NCI-H187 treated with DMSO at 0.1 percent for 48 hours (cell line): Measurements from ENCODE around the gene CRIP2.

Experiments
- DNase-seq: peaks from one replicate; lab custom pipeline; 2025; lab: John Stamatoyannopoulos, UW

The CRIP2 gene, protein sequence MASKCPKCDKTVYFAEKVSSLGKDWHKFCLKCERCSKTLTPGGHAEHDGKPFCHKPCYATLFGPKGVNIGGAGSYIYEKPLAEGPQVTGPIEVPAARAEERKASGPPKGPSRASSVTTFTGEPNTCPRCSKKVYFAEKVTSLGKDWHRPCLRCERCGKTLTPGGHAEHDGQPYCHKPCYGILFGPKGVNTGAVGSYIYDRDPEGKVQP

DNA sequence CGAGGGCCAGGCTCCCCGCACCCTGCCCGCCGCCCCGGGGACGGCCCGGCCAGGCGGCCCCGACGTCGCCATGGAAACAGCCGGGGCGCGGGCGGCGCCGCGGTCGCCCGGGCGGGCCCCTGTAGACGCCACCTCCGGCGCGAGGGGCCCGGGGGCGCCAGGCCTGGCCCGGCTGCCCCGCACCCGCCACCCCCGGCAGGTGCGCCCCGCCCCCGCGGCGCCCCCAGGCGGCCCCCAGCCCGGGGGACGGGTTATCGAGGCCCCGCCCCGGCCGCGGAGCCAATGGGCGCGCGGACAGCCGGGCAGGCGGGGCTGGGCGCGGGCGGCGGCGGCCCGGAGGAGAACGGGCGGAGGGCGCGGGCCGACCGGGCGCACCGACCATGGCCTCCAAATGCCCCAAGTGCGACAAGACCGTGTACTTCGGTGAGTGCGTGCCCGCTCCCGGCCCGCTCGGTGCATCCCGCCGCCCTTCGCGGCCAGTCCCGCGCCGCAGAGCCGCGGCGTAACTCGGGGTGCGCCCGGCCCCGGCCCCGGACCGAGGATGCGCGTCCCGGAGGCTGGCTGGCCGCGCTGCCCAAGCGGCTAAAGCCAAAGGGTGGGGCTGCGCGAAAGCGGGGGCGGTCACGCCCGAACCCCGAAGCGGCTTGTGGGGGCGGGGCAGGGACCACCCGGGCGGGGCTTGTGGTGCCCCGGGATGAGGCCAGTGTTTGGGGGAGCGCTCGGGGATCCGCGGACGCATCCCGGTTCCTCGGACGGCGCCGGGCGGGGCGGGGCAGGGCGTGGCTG, at the start of gene CRIP2:
CRIP2 (plus strand) TSS at position 339 of the 786 bp plus-strand sequence; CDS start at position 381, 42 bp downstream.
- DNase-seq: no peak

DNA sequence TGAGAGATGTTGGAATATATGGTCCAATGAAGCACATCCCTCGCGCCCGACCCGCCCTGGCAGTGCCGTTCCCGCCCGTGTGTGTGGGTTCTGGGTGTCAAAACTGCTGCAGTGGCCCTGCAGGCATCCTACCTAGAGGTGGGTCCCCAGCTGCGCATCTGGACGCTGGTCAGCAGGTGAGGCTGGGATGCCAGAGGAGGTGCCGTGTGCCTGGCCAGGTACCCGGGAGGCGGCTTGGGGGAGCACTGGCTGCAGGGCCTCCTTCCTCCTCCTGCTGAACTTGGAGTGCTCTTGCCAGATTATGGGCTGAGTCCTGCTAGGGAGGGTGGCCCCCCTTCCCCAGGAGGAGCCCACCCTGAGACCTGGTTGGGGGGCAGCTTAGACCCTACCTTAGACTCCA, 49.8 kb upstream of the CRIP2 start:
- DNase-seq: no peak

GRCh38 chr14:105425823-105426247, 48.8 kb upstream of the CRIP2 start:
- DNase-seq: no peak

DNA sequence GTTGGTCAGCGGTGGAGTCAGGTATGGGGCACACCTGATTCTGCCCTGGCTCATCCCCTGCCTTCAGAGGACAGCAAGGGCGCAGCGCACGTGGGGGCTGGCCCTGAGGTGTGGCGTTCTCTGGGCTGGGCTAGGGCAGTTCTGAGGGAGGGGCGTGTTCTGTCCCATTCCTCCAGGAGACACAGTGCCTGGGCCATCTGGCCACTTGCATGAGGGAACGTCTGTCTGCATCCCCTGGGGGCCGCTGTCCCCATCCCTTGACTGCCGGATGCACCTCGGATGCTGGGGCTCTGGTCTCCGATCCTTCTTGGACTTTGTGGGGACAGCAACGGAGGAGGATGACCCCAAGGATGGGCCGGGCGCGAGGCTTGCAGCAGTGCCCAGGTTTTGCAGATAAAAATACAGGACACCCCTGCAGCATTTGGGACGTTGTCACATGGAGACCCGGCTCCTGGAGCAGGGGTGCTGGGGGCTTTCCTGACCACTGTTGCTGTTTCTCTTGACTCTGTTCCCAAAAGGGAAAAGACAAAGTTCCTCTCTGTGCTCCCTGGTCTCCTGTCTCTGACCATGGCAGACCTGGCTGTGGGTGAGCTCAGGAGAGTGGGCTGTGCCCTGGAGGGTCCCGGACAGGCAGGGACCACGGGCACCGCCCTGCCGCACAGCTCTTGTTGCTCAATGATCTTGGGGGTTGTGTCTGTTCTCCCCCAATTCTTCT, 48.0 kb upstream of the CRIP2 start:
- DNase-seq: no peak

DNA sequence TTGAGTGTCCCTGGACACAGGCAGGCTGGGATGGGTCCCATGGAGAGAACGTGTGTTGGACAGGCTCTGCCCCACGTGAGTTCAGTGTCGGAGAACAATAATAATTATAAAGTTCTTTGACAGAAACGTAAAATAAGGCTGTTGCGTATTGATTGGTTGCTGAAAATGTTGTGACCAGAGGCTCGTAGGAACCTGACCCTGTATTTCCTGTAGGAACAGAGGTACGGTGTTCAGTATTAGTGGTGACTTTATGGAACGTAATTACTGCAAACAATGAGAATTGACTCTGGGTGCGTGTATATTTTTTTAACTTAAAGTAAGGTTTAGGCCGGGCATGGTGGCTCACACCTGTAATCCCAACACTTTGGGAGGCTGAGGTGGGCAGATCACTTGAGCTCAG, 47.2 kb upstream of the CRIP2 start:
- no peak for DNase-seq

- DNase-seq: no peak
These were observed 46.6 kb upstream of the CRIP2 start for GRCh38 chr14:105427936-105428485.

- DNase-seq: no peak
These were observed 44.6 kb upstream of the CRIP2 start for GRCh38 chr14:105430042-105430441.

DNA sequence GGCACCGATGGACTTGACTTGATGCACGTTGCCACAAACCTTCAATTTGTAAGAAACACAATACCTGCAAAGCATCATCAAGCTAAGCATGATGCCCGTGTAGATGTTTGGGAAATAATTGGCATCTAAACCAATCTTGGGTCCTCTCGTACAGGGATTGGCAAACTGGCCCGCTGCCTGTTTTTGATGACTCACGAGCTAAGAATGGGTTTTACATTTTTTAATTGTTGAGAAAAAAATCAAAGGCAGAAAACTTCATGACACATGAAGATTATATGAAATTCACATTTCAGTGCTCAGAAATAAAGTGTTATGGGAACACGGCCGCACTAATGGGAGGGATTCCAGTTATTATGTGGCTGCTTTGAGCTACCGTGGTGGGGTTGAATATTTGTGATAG, 44.1 kb upstream of the CRIP2 start:
- DNase-seq: no peak

DNA sequence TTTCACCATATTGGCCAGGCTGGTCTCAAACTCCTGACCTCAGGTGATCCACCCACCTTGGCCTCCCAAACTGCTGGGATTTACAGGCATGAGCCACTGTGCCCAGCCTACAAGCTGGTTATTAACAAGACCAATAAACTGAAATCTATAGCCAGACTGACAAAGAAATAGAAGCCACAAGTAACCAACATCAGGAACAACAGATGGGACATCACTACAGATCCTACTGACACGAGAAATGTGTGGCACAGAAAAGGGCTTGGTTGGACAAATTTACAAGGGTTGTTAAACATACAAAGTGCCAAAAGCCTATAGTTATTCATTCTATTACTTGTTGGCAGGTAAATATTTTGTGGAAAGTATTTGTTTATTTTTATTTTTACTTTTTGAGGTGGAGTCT, 43.4 kb upstream of the CRIP2 start:
- DNase-seq: no peak

DNA sequence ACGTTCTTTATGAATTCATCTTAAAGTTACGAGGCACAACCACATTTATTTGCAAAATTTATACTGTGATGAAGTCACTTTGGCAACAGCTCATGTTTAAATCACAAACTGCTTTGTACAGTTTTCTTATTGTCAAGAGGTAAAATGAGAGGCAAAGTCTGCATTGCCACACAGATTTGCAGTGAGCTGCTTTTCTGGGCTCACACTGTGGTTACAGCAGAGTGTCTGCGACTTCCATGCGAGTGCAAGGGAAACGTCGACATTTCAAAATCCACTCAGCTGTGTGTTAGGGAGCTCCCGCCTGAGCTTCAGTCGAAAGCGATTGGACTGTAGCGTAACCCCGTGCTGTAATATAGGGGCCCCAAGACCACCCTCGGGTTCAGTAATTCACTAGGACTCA, 42.0 kb upstream of the CRIP2 start:
- no peak for DNase-seq

DNA sequence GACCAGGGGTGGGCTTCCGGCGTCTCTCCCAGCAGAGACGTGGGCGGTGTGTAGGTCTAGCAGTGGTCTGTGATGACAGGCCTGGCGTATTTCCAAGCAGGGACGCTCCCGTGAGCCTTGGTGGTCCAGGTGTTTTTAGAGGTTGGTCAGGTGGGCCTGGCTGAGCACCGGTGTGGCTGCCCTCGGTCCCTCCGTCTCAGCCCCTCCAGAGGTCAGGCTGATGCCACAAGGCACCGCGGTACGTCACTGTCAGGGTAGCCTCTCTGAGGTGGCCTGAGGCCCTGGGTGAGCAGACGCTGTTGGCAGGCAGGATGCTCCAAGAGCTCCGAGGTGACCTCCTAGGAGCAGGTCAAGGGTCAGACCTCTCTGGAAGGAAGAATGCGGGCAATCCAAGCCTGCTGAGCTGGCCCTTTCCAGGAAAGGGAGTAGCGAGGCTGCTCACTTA, 41.4 kb upstream of the CRIP2 start:
- no peak for DNase-seq

GRCh38 chr14:105436402-105436801, 38.2 kb upstream of the CRIP2 start:
- DNase-seq: no peak

DNA sequence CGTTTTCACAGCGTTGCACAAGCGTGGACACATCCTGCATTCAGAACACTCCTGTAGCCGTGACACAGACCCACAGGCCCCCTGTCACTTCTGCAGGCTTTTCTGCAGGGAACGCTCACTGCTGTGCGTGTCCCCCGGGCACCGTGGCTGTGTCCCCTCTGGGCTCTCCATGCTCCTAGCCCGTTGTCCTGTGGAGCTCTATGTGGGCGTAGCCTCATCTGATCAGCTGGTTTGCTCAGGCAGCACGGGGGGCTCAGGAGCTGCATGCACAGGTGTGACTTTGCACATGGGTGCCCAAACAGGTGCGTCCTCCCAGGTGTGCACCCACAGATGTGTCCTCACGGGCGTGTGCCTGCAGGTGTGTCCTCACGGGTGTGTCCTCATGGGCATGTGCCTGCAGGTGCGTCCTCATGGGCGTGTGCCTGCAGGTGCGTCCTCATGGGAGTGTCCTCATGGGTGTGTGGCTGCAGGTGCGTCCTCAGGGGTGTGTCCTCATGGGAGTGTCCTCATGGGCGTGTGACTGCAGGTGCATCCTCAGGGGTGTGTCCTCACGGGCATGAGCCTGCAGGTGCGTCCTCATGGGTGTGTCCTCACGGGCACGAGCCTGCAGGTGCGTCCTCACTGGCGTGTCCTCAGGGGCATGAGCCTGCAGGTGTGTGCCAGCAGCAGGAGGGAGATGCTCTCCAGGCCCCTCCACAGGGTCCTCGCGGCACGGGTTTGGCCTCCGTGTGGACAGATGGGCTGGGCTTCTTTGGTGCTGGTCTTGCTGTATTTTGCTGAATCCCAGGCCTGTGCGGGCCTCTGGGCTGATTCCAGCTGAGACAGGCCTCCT, 37.5 kb upstream of the CRIP2 start:
- peak; percentile 52 for DNase-seq

- no peak for DNase-seq
These were observed 36.7 kb upstream of the CRIP2 start for GRCh38 chr14:105437723-105438500.

GRCh38 chr14:105439179-105439578, 35.4 kb upstream of the CRIP2 start:
- DNase-seq: no peak

DNA sequence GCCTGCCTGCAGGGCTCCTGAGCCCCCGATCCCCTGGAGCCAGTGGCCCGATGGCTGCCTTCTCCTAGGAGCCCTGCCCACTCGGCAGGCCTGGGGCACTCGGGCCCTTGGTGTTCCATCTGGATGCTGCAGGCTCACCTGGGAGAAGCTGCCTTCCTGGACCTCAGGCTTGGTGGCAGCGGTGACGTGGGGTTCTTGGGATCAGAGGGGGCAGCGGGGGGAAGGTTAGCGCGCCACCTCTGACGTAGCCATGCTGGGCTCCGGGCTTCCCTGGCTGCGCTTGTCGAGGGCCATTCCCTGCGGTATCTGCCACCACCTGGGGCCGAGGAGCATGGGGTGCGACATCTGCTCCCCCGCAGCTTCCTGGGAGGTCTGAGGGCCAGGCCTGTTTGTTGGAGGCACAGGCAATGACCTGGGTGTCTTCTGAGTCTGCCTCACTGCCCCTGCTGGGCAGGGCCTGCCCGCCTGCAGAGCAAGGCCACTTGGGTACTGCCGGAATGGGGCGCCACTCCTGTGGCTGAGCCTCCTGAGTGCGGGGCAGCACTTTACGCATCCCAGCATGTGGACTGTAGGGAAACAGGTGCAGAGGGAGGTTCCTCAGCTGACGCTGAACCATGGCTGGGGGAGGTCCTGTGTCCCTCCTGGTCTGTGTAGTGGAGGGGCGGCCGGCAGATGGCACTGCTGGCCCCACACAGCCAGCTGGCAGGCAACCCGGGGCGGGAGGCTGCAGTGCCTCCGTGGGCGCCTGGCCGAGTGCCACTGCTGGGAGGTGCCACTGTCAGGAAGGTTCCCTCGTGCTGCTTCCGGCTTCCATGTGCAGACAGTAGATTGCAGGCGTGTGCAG, 34.7 kb upstream of the CRIP2 start:
- DNase-seq: no peak

DNA sequence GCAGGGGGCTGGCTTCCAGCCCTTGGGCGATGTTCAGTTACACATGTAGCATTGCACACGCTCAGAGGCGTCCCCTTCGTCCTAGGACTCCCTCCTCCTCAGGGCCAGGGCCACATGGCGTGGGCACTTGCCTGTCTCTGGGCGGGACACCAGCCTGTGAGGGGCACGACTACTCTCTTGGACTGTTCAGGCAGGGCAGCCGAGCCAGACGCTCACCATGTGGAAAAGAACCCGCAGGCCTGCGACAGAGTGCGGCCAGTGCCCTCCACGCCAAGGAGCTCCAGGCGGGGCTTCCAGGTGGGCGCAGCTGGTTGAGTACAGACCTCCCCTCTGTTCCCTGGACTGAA, 34.1 kb upstream of the CRIP2 start:
- DNase-seq: no peak

DNA sequence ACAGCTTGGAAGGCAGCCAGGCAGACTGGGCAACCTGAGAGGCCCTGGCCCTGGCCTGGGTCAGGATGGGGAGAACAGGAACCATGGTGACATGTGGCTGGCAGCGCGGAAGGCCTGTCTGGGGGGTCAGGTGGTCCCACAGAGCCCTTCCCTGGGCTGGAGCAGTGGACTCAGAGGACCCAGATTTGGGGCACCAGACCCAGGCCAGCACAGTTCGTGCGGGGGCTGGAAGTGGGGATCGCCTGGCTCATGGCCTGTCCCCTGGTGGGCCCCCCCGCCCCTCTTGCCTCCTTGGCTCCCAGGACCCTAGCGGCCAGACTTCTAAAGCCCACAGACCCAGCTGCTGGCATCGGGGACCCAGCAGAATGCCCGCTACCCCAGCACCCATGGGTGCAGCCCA, 33.6 kb upstream of the CRIP2 start:
- no peak for DNase-seq

DNA sequence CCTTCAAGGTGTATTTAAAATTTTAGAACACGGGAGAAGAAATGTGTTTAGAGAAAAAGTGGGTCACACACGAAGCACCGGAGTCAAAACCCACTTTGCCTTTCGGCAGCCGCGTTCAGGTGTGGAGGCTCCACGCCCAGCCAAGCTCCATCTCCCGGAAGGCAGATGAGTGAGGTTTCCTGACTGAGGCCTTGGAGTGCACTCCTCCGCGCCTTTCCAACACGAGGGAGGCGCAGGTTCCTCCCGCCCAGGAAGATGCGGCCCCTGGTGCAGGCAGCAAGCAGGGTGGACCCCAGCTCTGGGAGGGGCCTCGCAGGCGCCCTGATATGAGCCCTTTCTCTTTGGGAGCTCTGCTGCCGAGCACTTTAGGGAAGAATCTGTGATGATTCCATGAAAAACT, 32.5 kb upstream of the CRIP2 start:
- no peak for DNase-seq

DNA sequence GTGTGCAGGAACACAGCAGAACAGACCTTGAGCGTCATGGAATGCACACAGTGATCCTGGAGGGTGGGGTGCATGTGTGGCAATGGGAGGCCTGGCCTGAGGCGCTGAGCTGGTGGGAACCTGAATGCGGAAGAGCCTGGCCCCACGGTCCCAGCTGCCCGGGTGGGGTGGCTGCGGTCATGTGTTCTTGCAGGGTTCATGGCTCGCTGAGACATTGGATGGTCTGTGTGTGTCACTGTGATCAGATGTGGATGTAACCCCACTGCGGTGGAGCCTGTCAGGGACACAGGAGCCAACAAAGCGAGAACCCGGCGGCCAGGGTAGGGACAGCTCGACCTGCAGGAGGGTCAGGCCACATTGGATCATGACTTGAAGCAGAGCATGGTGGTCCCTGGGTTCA, 31.8 kb upstream of the CRIP2 start:
- no peak for DNase-seq
